GM12891 (cell line): ENCODE data around the gene CGGBP1.

Experiments
- PAX5 ChIP-seq: IDR thresholded peaks from 2 replicates; pipeline ENCODE4 v1.6.1; 2011; ENCODE audit warnings: low read length, moderate library complexity, mild to moderate bottlenecking; ENCODE audit not compliant: insufficient read depth, severe bottlenecking
- POLR2A ChIP-seq: IDR thresholded peaks from 2 replicates; pipeline ENCODE4 v1.6.1; 2011; ENCODE audit warnings: low read depth, low read length, control low read depth
- POLR2AphosphoS5 ChIP-seq: IDR thresholded peaks from 2 replicates; pipeline ENCODE4 v1.6.1; 2011; ENCODE audit warnings: low read depth, low read length, control low read depth
- SPI1 ChIP-seq: IDR thresholded peaks from 2 replicates; pipeline ENCODE4 v1.6.1; 2011; ENCODE audit warnings: low read depth, low read length, control low read depth
- TAF1 ChIP-seq: IDR thresholded peaks from 2 replicates; pipeline ENCODE4 v1.6.1; 2011; ENCODE audit warnings: low read depth, low read length, control low read depth

GRCh38 chr3:88009066-88009465 is 49.7 kb downstream of the CGGBP1 start:
- TF ChIP-seq TAF1 (no peak), POLR2A (no peak), POLR2AphosphoS5 (no peak), SPI1 (no peak), PAX5 (no peak)
